GM10266 (cell line): Measurements from ENCODE around the gene OR6N2.

Experiments used
- DNase-seq: peaks from one replicate; pipeline ENCODE4 v3.0.0; 2012; ENCODE audit errors: extremely low spot score
- CTCF ChIP-seq: IDR thresholded peaks from 2 replicates; pipeline ENCODE4 v1.5.1; 2012; ENCODE audit warnings: mild to moderate bottlenecking, low read depth; ENCODE audit not compliant: control insufficient read depth, insufficient read depth; ENCODE audit errors: missing control alignments

OR6N2 gene

GRCh38 chr1:158754420-158754819, 26.6 kb downstream of the OR6N2 start, which contains the start of gene OR6K6:
Gene OR6K6, plus strand, starts transcription at chr1:158754720. Its CDS starts 168 bp downstream, at chr1:158754888.
- no peak for DNase-seq
- TF ChIP-seq CTCF, result no peak

- DNase-seq, result no peak
- TF ChIP-seq CTCF, result no peak
Observed at GRCh38 chr1:158752155-158752712, 28.8 kb downstream of the OR6N2 start.

- no peak for DNase-seq
- TF ChIP-seq CTCF, result no peak
Observed at GRCh38 chr1:158735848-158736247, 45.2 kb downstream of the OR6N2 start.

GRCh38 chr1:158732524-158732923, 48.5 kb downstream of the OR6N2 start:
- no peak for DNase-seq
- no peak for TF ChIP-seq CTCF

GRCh38 chr1:158731707-158732106, 49.3 kb downstream of the OR6N2 start:
- DNase-seq, result no peak
- no peak for TF ChIP-seq CTCF

- DNase-seq, result no peak
- TF ChIP-seq CTCF, result no peak
Observed at GRCh38 chr1:158730453-158730852, 50.6 kb downstream of the OR6N2 start.

GRCh38 chr1:158728510-158729225, 52.3 kb downstream of the OR6N2 start:
- no peak for TF ChIP-seq CTCF
- no peak for DNase-seq
